Endothelial cell of umbilical vein (primary cell): Measurements from ENCODE around the gene CREB3L2.

ENCODE experiments used
- EZH2 ChIP-seq: IDR thresholded peaks from 2 replicates; pipeline ENCODE4 v1.6.1; 2012; ENCODE audit warnings: borderline replicate concordance, low read depth, mild to moderate bottlenecking, moderate library complexity, low read length, inconsistent platforms; ENCODE audit not compliant: severe bottlenecking
- MYC ChIP-seq: IDR thresholded peaks from one replicate; pipeline ENCODE4 v1.6.1; 2011; ENCODE audit warnings: mild to moderate bottlenecking, low read depth, low read length
- POLR2A ChIP-seq: IDR thresholded peaks from 2 replicates; pipeline ENCODE4 v1.6.1; 2012; ENCODE audit warnings: low read depth, mild to moderate bottlenecking, control low read depth, low read length
- POLR2AphosphoS5 ChIP-seq: IDR thresholded peaks from 2 replicates; pipeline ENCODE4 v1.6.1; 2012; ENCODE audit warnings: low read depth, mild to moderate bottlenecking, control low read depth, low read length, moderate library complexity; ENCODE audit not compliant: insufficient read depth
- TF ChIP-seq, protein P1 (sequence below), 2 donors: IDR thresholded peaks; 1 replicate in 1 of 2; 2 replicates in 1 of 2; pipeline ENCODE4 v1.5.1; 2011; ENCODE audit warnings: low read length in 2 of 2, mild to moderate bottlenecking in 2 of 2, moderate library complexity in 2 of 2, control low read depth in 1 of 2, inconsistent platforms in 1 of 2, low read depth in 1 of 2; ENCODE audit not compliant: insufficient read depth in 1 of 2; ENCODE audit errors: extremely low read depth in 1 of 2
- TF ChIP-seq, protein P2 (sequence below): IDR thresholded peaks from 2 replicates; pipeline ENCODE4 v1.6.1; 2011; ENCODE audit not compliant: insufficient read depth, insufficient read length

- no peak for TF ChIP-seq EZH2
- no peak for TF ChIP-seq POLR2A
- TF ChIP-seq, protein P1, sequence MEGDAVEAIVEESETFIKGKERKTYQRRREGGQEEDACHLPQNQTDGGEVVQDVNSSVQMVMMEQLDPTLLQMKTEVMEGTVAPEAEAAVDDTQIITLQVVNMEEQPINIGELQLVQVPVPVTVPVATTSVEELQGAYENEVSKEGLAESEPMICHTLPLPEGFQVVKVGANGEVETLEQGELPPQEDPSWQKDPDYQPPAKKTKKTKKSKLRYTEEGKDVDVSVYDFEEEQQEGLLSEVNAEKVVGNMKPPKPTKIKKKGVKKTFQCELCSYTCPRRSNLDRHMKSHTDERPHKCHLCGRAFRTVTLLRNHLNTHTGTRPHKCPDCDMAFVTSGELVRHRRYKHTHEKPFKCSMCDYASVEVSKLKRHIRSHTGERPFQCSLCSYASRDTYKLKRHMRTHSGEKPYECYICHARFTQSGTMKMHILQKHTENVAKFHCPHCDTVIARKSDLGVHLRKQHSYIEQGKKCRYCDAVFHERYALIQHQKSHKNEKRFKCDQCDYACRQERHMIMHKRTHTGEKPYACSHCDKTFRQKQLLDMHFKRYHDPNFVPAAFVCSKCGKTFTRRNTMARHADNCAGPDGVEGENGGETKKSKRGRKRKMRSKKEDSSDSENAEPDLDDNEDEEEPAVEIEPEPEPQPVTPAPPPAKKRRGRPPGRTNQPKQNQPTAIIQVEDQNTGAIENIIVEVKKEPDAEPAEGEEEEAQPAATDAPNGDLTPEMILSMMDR (IDR thresholded peaks at IDR 0.05; ENCODE audit: extremely low read depth in 1 of 2, insufficient read depth in 1 of 2, low read depth in 1 of 2, low read length in 2 of 2) = no peak
- TF ChIP-seq MYC = no peak
- no peak for TF ChIP-seq POLR2AphosphoS5
- TF ChIP-seq, protein P2, sequence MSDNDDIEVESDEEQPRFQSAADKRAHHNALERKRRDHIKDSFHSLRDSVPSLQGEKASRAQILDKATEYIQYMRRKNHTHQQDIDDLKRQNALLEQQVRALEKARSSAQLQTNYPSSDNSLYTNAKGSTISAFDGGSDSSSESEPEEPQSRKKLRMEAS = no peak
Measured at GRCh38 chr7:137993395-137993743, 8.5 kb downstream of the CREB3L2 start.
